H1 (cell line): ENCODE measurements around the gene IGSF9B. TPM values are rescaled to one million over a fixed set of nuclear protein-coding genes. Genes with fewer than 3 reads are reported as not detected.

Source experiments
- ASH2L ChIP-seq: fragments of 200-600, 300-600 bp; sonication (generic); IDR thresholded peaks from one replicate; pipeline ENCODE4 v1.7.1; 2017; ENCODE audit warnings: low read length
- BRCA1 ChIP-seq: IDR thresholded peaks from 2 replicates; pipeline ENCODE4 v1.6.1; 2012; ENCODE audit warnings: low read depth, low read length, improper control_type of control experiment
- CEBPB ChIP-seq: IDR thresholded peaks from 2 replicates; pipeline ENCODE4 v1.6.1; 2012; ENCODE audit warnings: low read depth, low read length
- CTCF ChIP-seq, 3 experiments: IDR thresholded peaks; 1 replicate in 2 of 3; 2 replicates in 1 of 3; pipeline versions ENCODE4 v1.5.1 to v1.6.1; 2011; ENCODE audit warnings: low read length in 3 of 3, mild to moderate bottlenecking in 3 of 3, inconsistent platforms in 2 of 3, low read depth in 1 of 3, moderate library complexity in 1 of 3; ENCODE audit not compliant: insufficient read depth in 1 of 3; ENCODE audit errors: control extremely low read depth in 1 of 3
- JUN ChIP-seq: IDR thresholded peaks from 2 replicates; pipeline ENCODE4 v1.6.1; 2011; ENCODE audit warnings: low read depth, mild to moderate bottlenecking, improper control_type of control experiment, low read length
- JUND ChIP-seq: IDR thresholded peaks from 2 replicates; pipeline ENCODE4 v1.6.1; 2011; ENCODE audit warnings: mild to moderate bottlenecking, improper control_type of control experiment, low read length
- KDM4A ChIP-seq: IDR thresholded peaks from one replicate; pipeline ENCODE4 v1.7.1; 2012; ENCODE audit warnings: low read depth, mild to moderate bottlenecking, moderate library complexity, low read length, inconsistent platforms; ENCODE audit not compliant: severe bottlenecking
- RAD21 ChIP-seq, 2 experiments: IDR thresholded peaks in 1 of 2; conservative IDR thresholded peaks in 1 of 2; 2 replicates each; pipeline ENCODE4 v1.6.1; 2011; ENCODE audit warnings: low read depth in 2 of 2, low read length in 2 of 2, improper control_type of control experiment in 1 of 2, inconsistent platforms in 1 of 2, mild to moderate bottlenecking in 1 of 2, moderate library complexity in 1 of 2
- polyA plus RNA-seq, 7 experiments: library from polyadenylated mRNA; depleted of rRNA in 3 of 7; stranded (reverse) in 5 of 7; unstranded in 2 of 7; fragments of >200 nt in 5 of 7; fragments of 200-250 nt in 2 of 7; gene quantifications; 1 replicate in 5 of 7; 2 replicates in 1 of 7; 4 replicates in 1 of 7; pipeline versions ENCODE4 v1.2.1 to v1.2.3, GENCODE V29; 2011 to 2013; ENCODE audit warnings: missing spikeins in 2 of 7, mixed read lengths in 2 of 7
- total RNA-seq: library from RNA; stranded (reverse); fragmentation: NEBNext Ultra II Directional; extraction: Animal tissue kit (Norgen Biotek cat#: 25700); gene quantifications from 2 replicates; pipeline ENCODE4 v1.2.1, GENCODE V29; 2021

Gene IGSF9B
- total and polyA plus RNA-seq, 2 of the 8 experiments (the other 6 are each of a cell fraction or from before 2014, with no cell fraction given): 16.5 to 49.2 TPM

DNA sequence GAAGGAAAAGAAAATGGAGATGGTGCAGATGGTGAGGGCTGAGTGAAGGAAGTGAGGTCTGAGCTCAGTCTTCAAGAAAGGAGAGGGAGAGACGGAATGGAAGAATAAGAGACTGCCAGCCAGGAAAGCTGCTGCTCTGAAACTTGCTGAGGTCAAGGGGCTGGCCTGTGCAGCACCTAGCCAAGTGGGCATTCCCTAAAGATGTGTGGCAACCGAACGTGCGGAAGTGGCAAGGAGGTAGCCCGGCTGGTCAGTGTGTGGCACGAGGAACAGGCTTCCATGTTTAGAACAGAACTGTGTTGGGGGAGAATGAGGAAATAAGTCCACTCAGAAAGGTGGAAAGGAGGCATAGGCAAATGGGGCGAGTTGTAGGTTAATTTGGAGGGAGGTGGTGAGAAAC, 7.6 kb upstream of the IGSF9B start (continued):
- TF ChIP-seq CTCF (IDR thresholded peaks at IDR 0.05; ENCODE audit: control extremely low read depth in 1 of 3, insufficient read depth in 1 of 3, low read depth in 1 of 3, low read length in 3 of 3) (no peak), JUND (no peak), ASH2L (no peak), JUN (no peak), BRCA1 (no peak), KDM4A (no peak), CEBPB (no peak), RAD21 (IDR thresholded peaks at IDR 0.05 in 1 of 2, conservative IDR thresholded peaks at IDR 0.05 in 1 of 2; ENCODE audit: low read depth in 2 of 2, low read length in 2 of 2) (no peak)
